Activated naive CD8-positive, alpha-beta T cell treated with anti-CD3 and anti-CD28 coated beads for 36 hours (primary cell): ENCODE data around the gene ZNF598. TPM values are rescaled to one million over a fixed set of nuclear protein-coding genes. Genes with fewer than 3 reads are reported as not detected.
"Not testable (repeated sequence)": the region's sequence is repeated elsewhere in the genome, so short reads cannot be mapped to it uniquely, and the experiment has no call there.

ENCODE experiments used
- DNase-seq: peaks from one replicate; pipeline ENCODE4 v3.0.0; 2021
- H3K27ac Mint-ChIP-seq: one replicate; pipeline ENCODE4 v1.8.0; 2022; ENCODE audit warnings: mild to moderate bottlenecking, moderate library complexity, mixed read lengths
- H3K27me3 Mint-ChIP-seq: one replicate; pipeline ENCODE4 v1.8.0; 2022; ENCODE audit warnings: mild to moderate bottlenecking, mixed read lengths
- H3K36me3 Mint-ChIP-seq: one replicate; pipeline ENCODE4 v1.8.0; 2021; ENCODE audit warnings: mild to moderate bottlenecking, mixed read lengths
- H3K4me1 Mint-ChIP-seq: one replicate; pipeline ENCODE4 v1.8.0; 2021; ENCODE audit warnings: mixed read lengths
- H3K4me3 Mint-ChIP-seq: one replicate; pipeline ENCODE4 v1.8.0; 2022; ENCODE audit warnings: mild to moderate bottlenecking, moderate library complexity, mixed read lengths
- H3K9me3 Mint-ChIP-seq: one replicate; pipeline ENCODE4 v1.8.0; 2022; ENCODE audit warnings: mixed read lengths
- total RNA-seq, 2 experiments: library from RNA; stranded (reverse); gene quantifications; one replicate each; pipeline ENCODE4 v1.2.3, GENCODE V29; 2021

The ZNF598 gene
- total RNA-seq, 2 experiments from 2014 or later: 98.3 to 99.8 TPM

DNA sequence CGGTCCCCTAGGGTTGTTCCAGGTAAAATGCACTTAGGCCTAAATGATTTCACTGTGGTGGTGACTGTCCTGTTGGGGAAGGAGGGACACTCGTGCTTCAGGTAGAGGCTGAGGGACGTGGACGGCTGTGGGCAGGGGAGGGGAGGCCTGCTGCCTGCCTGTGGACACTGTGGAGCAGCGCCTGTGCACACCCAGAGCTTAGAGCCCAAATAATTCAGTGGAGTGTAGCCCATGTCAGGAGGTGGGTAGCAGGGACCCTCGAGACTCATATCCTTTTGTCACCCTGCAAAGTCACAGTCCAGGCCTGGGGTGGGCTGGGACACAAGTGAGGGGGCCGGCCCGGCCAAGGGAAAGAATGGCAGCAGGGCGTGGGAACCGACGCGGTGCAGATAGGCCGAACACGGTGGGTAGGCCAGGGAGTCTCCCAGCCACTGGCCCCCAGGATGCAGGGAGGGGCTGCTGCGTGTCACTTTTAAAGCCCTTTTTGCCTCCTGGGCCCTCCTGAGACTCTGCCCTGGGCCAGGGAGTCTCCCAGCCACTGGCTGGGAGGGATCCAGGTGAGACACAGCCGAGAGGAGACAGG, 16.3 kb upstream of the ZNF598 start:
- H3K9me3 Mint-ChIP-seq: no peaks in the 10 kb centered on the region
- peaks cover 28% of the 10 kb centered on the region for H3K27me3 Mint-ChIP-seq
- DNase-seq: no peak
- H3K36me3 Mint-ChIP-seq: peaks cover 2% of the 10 kb centered on the region
- H3K4me3 Mint-ChIP-seq: peak overlapping the region; percentile 47
- H3K4me1 Mint-ChIP-seq: peaks cover 13% of the 10 kb centered on the region
- H3K27ac Mint-ChIP-seq: no peak overlapping the region

DNA sequence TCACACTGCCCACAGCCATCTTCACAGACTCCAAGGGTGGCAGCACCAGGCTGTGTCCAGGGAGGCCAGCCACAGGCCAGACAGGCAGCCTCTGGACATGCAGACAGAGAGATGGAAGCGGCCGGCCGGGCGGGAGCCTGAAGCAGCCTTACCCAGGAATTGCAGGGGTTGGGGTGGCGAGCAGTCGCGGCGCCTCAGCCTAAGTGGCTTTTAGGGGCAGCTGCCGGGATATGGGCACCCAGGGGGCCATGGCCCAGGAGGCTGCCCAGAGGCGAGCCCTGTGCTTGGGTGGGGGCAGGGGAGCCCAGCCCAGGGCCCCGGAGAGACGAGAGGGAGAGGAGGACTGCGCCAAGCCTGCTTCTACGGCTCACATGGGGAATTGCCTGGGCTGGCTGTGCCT, 15.6 kb upstream of the ZNF598 start:
- H3K4me1 Mint-ChIP-seq: peaks cover 18% of the 10 kb centered on the region
- H3K9me3 Mint-ChIP-seq: no peaks in the 10 kb centered on the region
- H3K4me3 Mint-ChIP-seq: no peak overlapping the region
- H3K36me3 Mint-ChIP-seq: peaks cover 4% of the 10 kb centered on the region
- H3K27me3 Mint-ChIP-seq: peaks cover 35% of the 10 kb centered on the region
- DNase-seq: no peak
- no peak overlapping the region for H3K27ac Mint-ChIP-seq

DNA sequence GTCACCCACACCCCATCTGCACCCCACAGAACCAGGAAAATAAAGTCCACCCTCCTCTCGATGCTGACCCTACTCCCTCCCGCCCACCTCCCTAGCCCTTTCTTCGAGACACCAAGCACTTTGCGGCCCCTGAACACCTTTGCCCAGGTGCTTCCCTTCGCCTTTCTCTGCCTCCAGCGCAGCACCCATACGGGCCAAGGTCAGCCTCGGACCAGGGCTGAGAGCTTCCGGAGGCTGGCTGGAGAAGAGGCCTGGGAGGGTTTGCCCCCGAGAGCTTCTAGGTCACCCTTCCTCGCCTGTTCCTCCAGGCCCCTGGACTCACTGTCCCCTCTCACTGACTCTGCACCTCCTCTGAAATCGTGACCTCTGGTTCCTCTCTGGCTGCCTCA, 14.4 kb upstream of the ZNF598 start:
- H3K27ac Mint-ChIP-seq: no peak overlapping the region
- peaks cover 39% of the 10 kb centered on the region for H3K27me3 Mint-ChIP-seq
- H3K4me1 Mint-ChIP-seq: peaks cover 18% of the 10 kb centered on the region
- H3K9me3 Mint-ChIP-seq: no peaks in the 10 kb centered on the region
- no peak overlapping the region for H3K4me3 Mint-ChIP-seq
- DNase-seq: no peak
- peaks cover 4% of the 10 kb centered on the region for H3K36me3 Mint-ChIP-seq

DNA sequence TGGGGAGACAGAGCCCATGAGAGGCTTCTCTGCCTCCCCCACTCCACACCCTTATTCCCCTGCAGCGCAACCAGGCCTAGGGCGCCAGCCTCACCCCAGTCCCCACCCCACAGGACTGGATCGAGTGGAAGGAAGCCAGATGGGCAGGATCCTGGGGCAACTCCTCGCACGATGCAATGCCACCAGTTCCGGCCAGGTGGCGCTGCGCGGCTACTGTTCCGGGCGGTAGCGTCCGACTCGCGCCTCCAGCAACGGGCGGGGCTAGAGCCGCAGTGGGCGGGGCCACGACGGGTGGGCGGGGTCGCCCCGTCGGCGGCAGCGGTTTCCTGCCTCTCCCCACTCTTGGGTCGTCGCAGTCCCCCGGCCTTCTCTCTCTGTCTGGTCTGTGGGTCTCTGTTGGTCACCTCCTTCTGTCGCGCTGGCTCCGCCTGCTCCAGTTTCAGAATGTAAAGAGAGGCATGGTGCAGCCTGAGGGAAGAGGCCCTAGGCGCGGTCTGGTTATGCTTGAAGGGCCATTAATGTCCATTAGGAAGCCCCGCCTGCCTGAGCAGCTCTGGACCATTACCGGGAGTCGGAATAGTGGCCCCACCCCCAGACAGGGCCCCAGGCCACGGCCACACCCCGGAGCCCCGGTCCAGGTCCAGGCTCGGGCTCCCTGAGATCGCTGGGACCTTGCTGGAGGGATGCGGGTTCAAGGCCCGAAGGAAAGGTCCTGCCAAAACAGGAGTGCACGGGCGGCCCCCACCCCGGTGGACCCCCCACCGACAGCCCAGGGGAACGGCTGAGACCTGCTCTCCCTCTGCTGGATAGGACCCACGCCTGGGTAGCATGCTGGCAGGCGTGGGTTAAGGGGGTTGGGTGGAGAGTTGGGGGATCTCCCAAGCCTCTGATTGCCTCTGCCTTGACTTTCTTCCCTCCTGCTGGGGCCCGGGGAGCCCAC, 13.7 kb upstream of the ZNF598 start:
- Mint-ChIP-seq H3K27ac (peak overlapping the region; percentile 68), H3K4me1 (peaks cover 18% of the 10 kb centered on the region)

DNA sequence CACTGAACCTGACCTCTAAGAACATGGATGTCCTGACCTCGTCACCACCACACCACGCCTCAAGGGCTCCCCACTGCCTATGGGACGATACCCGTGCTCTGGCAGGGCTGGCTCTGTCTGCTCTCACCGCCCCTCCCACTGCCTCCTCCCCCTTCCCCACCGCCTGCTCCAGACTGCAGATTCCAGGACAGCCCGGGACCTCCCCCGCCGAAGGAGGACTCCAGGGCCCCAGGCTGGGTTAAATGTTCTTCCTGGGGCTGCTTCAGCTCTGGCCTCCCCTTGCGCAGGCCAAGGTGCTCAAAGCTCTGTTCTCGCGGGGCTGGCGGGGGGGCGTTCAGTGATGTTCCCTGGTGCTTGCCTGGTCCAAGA, 13.1 kb upstream of the ZNF598 start:
- peaks cover 48% of the 10 kb centered on the region for H3K27me3 Mint-ChIP-seq
- no peak overlapping the region for H3K27ac Mint-ChIP-seq
- H3K4me3 Mint-ChIP-seq: peak overlapping the region; percentile 70
- DNase-seq: no peak
- peaks cover 4% of the 10 kb centered on the region for H3K36me3 Mint-ChIP-seq
- peaks cover 18% of the 10 kb centered on the region for H3K4me1 Mint-ChIP-seq
- H3K9me3 Mint-ChIP-seq: no peaks in the 10 kb centered on the region

More for the DNA sequence above, 13.7 kb upstream of the ZNF598 start:
- peak; percentile 93 for DNase-seq
- Mint-ChIP-seq H3K36me3 (peaks cover 4% of the 10 kb centered on the region), H3K4me3 (peak overlapping the region; percentile 70), H3K9me3 (no peaks in the 10 kb centered on the region), H3K27me3 (peaks cover 44% of the 10 kb centered on the region)

DNA sequence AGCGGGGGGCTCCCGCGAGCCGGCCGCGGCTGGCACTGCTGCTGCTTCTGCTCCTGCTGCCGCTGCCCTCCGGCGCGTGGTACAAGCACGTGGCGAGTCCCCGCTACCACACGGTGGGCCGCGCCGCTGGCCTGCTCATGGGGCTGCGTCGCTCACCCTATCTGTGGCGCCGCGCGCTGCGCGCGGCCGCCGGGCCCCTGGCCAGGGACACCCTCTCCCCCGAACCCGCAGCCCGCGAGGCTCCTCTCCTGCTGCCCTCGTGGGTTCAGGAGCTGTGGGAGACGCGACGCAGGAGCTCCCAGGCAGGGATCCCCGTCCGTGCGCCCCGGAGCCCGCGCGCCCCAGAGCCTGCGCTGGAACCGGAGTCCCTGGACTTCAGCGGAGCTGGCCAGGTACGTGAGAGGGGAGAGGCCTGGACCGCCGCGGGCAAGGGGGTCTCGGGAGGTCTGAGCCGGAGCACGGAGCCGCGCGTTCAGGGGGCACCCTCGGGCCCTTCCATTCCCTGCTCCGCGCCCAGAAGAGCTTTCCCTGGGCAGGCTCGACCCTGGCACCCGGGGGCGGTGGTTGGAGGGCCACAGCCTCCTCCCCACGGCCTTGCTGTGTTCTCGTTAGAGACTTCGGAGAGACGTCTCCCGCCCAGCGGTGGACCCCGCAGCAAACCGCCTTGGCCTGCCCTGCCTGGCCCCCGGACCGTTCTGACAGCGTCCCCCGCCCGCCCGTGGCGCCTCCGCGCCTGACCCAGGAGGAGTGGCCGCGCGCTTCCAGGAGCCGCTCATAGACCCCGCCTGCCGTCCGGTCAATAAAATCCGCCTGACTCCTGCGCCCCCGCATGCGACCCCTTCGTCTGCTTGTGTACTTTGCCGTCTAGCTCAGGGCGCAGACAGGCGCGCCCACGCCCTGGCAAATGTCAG, 10.6 kb upstream of the ZNF598 start:
- Mint-ChIP-seq H3K9me3 (no peaks in the 10 kb centered on the region), H3K4me3 (peak overlapping the region; percentile 74), H3K4me1 (peaks cover 14% of the 10 kb centered on the region), H3K27me3 (peaks cover 41% of the 10 kb centered on the region), H3K27ac (no peak overlapping the region), H3K36me3 (peaks cover 4% of the 10 kb centered on the region)
- DNase-seq: peak; percentile 27

DNA sequence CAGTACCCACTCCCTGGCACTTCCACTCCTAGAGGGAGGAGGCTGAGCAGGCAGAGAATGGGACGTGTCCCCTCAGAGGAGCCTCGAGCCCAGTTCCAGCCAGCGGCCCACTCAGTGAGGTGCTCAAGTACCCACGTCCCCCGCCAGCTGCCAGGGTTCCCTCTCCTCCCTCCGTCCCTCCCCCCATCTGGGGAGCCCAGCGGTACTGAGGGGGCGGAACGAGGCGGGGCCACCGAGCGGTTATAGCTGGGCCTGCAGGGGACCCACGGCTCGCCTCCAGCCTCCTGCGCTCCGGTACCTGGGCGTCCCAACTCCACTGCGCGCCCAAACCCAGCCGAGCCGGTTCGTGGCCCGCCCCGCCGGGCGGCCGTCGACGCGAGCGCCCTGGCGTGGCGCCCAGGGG, 9.9 kb upstream of the ZNF598 start, which contains the start of gene NPW:
TSS of gene NPW (plus strand) at position 268 of the 403 bp plus-strand sequence.
- peak; percentile 63 for DNase-seq
- H3K27ac Mint-ChIP-seq: no peak within 1 kb of the TSS
- peaks cover 4% of the 10 kb centered on the region for H3K36me3 Mint-ChIP-seq
- peak within 1 kb of the TSS; percentile 74 for H3K4me3 Mint-ChIP-seq
- no peaks in the 10 kb centered on the region for H3K9me3 Mint-ChIP-seq
- H3K27me3 Mint-ChIP-seq: peaks cover 41% of the 10 kb centered on the region
- peaks cover 14% of the 10 kb centered on the region for H3K4me1 Mint-ChIP-seq

DNA sequence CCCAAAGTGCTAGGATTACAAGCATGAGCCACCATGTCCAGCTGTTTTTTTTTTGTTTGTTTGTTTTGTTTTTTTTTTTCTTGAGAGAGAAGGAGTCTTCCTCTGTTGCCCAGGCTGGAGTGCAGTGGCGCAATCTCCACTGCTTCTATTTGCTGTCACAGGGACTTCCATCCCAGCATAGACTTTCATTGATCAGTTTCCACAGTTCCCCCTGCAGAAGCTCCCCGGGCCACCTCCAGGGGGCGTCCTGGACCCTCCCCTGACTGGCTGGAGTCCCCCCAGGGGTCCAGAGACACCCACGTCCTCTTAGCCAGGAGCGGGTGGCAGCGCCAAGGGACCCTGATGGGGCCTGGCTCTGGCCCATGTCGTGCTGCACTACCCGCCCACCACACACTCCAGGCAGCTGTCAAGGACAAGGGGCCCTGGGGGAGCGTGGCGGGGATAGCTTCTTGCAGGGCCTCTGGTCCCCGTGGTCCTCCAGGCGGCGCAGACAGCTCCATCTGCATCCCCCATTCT, 6.8 kb upstream of the ZNF598 start:
- H3K27ac Mint-ChIP-seq: no peak overlapping the region
- peaks cover 2% of the 10 kb centered on the region for H3K36me3 Mint-ChIP-seq

DNA sequence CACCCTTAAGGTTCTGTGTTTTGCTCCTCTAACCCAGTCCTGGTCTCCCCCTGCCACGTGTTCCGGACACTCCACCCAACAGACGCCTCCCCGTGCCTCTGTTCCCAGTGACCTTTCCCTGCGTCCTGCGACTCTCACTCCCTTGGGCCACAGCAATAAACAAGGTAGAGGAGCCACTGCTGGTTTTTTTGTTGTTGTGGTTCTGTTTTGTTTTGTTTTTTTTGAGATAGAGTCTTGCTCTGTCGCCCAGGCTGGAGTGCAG, 6.3 kb upstream of the ZNF598 start:
- H3K27me3 Mint-ChIP-seq: peaks cover 18% of the 10 kb centered on the region
- peaks cover 2% of the 10 kb centered on the region for H3K36me3 Mint-ChIP-seq
- no peak for DNase-seq
- H3K4me1 Mint-ChIP-seq: peaks cover 4% of the 10 kb centered on the region
- no peak overlapping the region for H3K4me3 Mint-ChIP-seq
- H3K27ac Mint-ChIP-seq: no peak overlapping the region
- no peaks in the 10 kb centered on the region for H3K9me3 Mint-ChIP-seq

More for the DNA sequence above, 6.8 kb upstream of the ZNF598 start:
- Mint-ChIP-seq H3K9me3 (no peaks in the 10 kb centered on the region), H3K27me3 (peaks cover 24% of the 10 kb centered on the region), H3K4me3 (no peak overlapping the region), H3K4me1 (peaks cover 5% of the 10 kb centered on the region)
- no peak for DNase-seq

DNA sequence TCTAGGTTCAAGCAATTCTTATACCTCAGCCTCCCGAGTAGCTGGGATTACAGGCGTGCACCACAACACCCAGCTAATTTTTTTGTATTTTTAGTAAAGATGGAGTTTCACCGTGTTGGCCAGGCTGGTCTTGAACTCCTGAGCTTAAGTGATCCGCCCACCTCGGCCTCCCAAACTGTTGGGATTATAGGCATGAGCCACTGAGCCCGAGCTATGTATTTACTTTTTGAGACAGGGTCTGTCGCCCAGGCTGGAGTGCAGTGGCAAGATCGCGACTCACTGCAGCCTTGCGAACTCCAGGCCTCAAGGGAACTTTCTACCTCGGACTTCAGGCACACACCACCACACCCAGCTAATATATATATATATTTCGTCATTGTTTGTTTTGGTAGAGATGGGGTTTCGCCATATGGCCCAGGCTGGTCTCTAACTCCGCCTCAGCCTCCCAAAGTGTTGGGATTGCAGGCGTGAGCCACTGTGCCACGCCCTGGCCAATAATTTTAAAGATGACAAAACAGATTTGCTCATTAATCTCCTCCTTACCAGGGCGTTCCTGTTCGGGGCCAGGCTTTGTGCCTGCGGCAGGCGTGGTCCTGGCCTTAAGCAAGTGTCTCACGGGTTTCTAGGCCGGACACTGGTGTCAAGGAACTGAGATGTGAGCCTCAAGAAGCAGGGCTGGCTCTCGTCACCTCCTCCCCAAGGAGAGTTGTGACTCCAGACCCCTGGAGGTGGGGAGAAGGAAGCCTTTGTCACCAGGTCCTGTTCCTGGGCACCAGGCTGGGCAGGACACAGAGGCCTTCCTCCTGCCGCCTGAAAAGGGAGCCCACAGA, 5.7 kb upstream of the ZNF598 start:
- Mint-ChIP-seq H3K4me1 (peaks cover under 1% of the 10 kb centered on the region), H3K27ac (no peak overlapping the region), H3K9me3 (no peaks in the 10 kb centered on the region), H3K4me3 (no peak overlapping the region), H3K27me3 (peaks cover 13% of the 10 kb centered on the region), H3K36me3 (peaks cover 2% of the 10 kb centered on the region)
- no peak for DNase-seq

DNA sequence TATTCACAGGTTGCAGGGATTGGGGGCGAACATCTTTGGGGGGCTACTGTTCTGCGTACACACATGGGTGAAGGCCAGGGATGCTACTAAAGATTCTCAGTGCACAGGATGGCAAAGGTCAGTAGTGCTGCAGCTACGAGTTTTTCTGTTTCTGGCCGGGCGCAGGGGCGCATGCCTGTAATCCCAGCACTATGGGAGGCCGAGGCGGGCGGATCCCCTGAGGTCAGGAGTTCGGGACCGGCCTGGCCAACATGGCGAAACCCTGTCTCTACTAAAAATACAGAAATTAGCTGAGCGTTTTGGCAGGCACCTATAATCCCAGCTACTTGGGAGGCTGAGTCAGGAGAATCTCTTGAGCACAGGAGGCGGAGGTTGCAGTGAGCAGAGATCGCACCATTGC, 3.9 kb upstream of the ZNF598 start:
- Mint-ChIP-seq H3K4me3 (no peak overlapping the region), H3K9me3 (no peaks in the 10 kb centered on the region), H3K27ac (no peak overlapping the region), H3K36me3 (peaks cover 8% of the 10 kb centered on the region), H3K4me1 (peaks cover 7% of the 10 kb centered on the region), H3K27me3 (peaks cover 4% of the 10 kb centered on the region)
- no peak for DNase-seq

DNA sequence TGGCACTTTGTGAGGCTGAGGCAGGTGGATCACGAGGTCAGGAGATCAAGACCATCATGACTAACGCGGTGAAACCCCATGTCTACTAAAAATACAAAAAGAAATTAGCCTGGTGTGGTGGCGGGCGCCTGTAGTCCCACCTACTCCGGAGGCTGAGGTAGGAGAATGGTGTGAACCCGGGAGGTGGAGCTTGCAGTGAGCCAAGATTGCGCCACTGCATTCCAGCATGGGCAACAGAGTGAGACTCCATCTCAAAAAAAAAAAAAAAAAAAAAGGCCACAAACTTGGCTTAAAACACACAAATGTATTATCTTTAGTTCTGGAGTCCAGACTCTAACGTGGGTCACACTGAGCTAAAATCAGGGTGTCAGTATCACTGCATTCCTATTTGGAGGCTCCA, 2.1 kb upstream of the ZNF598 start:
- H3K4me1 Mint-ChIP-seq: peaks cover 17% of the 10 kb centered on the region
- not testable (repeated sequence) for H3K27ac Mint-ChIP-seq, H3K27me3 Mint-ChIP-seq, H3K4me3 Mint-ChIP-seq, H3K9me3 Mint-ChIP-seq, DNase-seq
- peaks cover 24% of the 10 kb centered on the region for H3K36me3 Mint-ChIP-seq

DNA sequence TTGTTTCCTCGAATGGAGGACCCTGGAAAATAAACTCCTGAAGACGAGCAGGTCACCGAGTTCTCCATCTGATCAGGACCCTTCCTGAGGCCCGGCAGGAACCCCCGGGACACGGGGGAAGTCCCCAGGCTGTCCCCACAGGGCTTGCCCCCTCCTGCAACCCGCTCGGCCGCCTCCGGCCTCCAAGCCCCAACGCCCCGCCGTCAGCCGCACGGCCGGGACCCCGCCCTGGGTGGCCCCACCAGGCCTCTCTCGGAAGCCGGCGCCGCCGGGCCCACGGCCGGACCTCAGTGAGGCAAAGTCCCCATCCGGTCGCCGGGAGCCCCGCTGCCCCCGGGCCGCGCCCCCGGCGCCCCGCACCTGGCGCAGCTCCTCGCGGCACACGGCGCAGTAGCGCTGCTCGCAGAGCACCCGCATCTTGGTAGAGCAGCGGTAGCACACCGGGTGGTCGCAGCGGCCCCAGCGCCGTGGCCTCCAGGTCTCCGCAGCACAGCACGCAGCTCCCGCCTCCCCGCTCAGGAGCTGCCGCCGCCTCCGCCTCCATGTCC, 383 bp downstream of the ZNF598 start:
- H3K27me3 Mint-ChIP-seq: no peaks in the 10 kb centered on the region
- H3K4me1 Mint-ChIP-seq: peaks cover 26% of the 10 kb centered on the region
- DNase-seq: peak; percentile 44
- H3K4me3 Mint-ChIP-seq: peak overlapping the region; percentile 88
- peaks cover 34% of the 10 kb centered on the region for H3K36me3 Mint-ChIP-seq
- H3K9me3 Mint-ChIP-seq: no peaks in the 10 kb centered on the region
- H3K27ac Mint-ChIP-seq: peak overlapping the region; percentile 86

DNA sequence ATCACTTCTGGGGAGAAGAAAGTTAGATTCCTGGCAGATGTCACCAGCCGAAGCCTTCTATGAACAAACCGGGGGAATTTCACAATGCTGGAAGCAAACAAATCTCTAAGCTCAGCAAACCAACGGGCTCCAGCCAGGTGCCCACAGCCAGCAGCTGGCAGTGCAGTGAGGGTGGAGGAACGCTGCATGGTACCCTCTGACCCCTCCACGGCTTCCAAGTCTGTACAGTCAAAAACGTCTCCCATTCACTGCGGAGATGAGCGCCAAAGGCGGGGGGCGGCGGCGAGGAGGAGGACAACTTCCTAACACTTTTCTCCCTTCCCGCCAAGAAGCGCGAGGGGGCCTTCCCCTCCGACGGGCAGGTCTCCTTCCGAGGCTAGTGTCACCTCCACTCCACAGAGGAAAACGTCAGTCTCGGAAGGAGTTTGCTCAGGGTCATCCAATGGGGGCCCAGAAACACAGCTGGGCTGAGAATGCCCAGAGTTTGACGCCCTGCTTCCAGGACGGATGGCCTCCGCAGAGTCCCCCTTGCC, 924 bp downstream of the ZNF598 start:
- Mint-ChIP-seq H3K27me3 (no peaks in the 10 kb centered on the region), H3K9me3 (no peaks in the 10 kb centered on the region), H3K4me3 (peak overlapping the region; percentile 88), H3K4me1 (peaks cover 26% of the 10 kb centered on the region), H3K27ac (peak overlapping the region; percentile 86), H3K36me3 (peaks cover 34% of the 10 kb centered on the region)
- DNase-seq: peak; percentile 67
